ENCODE results near the gene ZNF558. TPM values are rescaled to one million over a fixed set of nuclear protein-coding genes. Genes with fewer than 3 reads are reported as not detected.

ZNF558 gene
- total and polyA plus RNA-seq, 4 donors = 11.3 to 32.7 (median 18.1) TPM

GRCh38 chr19:8877854-8878705 is 46.0 kb upstream of the ZNF558 start:
- Histone ChIP-seq H3K36me3 (ENCODE audit: control insufficient read depth in 4 of 4, insufficient read depth in 4 of 4, low read length in 4 of 4) (no peaks in the 10 kb centered on the region), H3K27ac (ENCODE audit: low read depth in 1 of 2, low read length in 1 of 2) (no peak overlapping the region), H3K4me3 (no peak overlapping the region), H3K9me3 (ENCODE audit: control insufficient read depth in 4 of 4, insufficient read depth in 3 of 4, low read length in 3 of 4) (peaks cover 0 to 18% (median 5%) of the 10 kb centered on the region in 4 donors), H3K9ac (ENCODE audit: insufficient read depth in 1 of 2, low read length in 2 of 2) (no peak overlapping the region), H3K4me1 (ENCODE audit: control insufficient read depth in 5 of 5, insufficient read depth in 5 of 5, low read length in 5 of 5) (no peaks in the 10 kb centered on the region), H3K27me3 (ENCODE audit: control insufficient read depth in 3 of 3, insufficient read depth in 3 of 3, low read length in 2 of 3) (peaks cover 0 to 2% (median 0%) of the 10 kb centered on the region in 3 donors)
- no peak for DNase-seq
- 22 to 32% methylated on average over 6 of the region's 6 CpGs for WGBS, 2 donors
- no peak for ATAC-seq (ENCODE audit: insufficient read depth, low FRiP score)
- no peak for TF ChIP-seq CTCF (IDR thresholded peaks at IDR 0.05; ENCODE audit: control extremely low read depth, extremely low read depth)

DNA sequence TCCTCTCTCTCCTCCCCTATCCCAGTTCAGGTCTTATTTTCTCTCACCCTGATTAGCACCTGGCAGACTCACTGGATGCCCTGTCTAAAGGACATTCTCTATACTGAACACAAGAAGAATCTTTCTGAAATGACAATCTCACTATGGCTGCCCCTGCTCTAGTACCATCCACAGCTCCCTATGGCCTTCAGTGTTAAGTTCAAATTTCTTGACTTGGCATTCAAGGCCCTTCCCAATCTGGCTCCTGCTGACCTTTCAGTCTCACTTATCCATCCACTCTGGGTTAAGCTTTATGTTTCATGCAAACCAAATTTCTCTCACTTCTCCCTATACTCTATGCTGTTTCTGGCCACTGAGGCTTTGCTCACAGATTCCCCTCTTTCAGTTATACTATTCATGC is 34.2 kb upstream of the ZNF558 start:
- no peak overlapping the region for H3K9ac ChIP-seq (ENCODE audit: insufficient read depth in 1 of 2, low read length in 2 of 2)
- no peaks in the 10 kb centered on the region for H3K36me3 ChIP-seq (ENCODE audit: control insufficient read depth in 4 of 4, insufficient read depth in 4 of 4, low read length in 4 of 4)
- no peaks in the 10 kb centered on the region for H3K4me1 ChIP-seq (ENCODE audit: control insufficient read depth in 5 of 5, insufficient read depth in 5 of 5, low read length in 5 of 5)
- DNase-seq (no peak), ATAC-seq (ENCODE audit: insufficient read depth, low FRiP score) (no peak)
- no peak for TF ChIP-seq CTCF (IDR thresholded peaks at IDR 0.05; ENCODE audit: control extremely low read depth, extremely low read depth)
- H3K9me3 ChIP-seq (ENCODE audit: control insufficient read depth in 4 of 4, insufficient read depth in 3 of 4, low read length in 3 of 4) = peaks cover 0 to 4% (median 0%) of the 10 kb centered on the region in 4 donors
- H3K27ac ChIP-seq (ENCODE audit: low read depth in 1 of 2, low read length in 1 of 2) = no peak overlapping the region
- H3K27me3 ChIP-seq (ENCODE audit: control insufficient read depth in 3 of 3, insufficient read depth in 3 of 3, low read length in 2 of 3) = no peaks in the 10 kb centered on the region
- no peak overlapping the region for H3K4me3 ChIP-seq

- H3K9ac ChIP-seq (ENCODE audit: insufficient read depth in 1 of 2, low read length in 2 of 2) = no peak overlapping the region
- no peaks in the 10 kb centered on the region for H3K27me3 ChIP-seq (ENCODE audit: control insufficient read depth in 3 of 3, insufficient read depth in 3 of 3, low read length in 2 of 3)
- no peak for ATAC-seq (ENCODE audit: insufficient read depth, low FRiP score)
- 77 to 88% methylated on average over 3 of the region's 3 CpGs for WGBS, 2 donors
- H3K27ac ChIP-seq (ENCODE audit: low read depth in 1 of 2, low read length in 1 of 2) = no peak overlapping the region
- no peak for DNase-seq
- H3K36me3 ChIP-seq (ENCODE audit: control insufficient read depth in 4 of 4, insufficient read depth in 4 of 4, low read length in 4 of 4) = no peaks in the 10 kb centered on the region
- H3K4me1 ChIP-seq (ENCODE audit: control insufficient read depth in 5 of 5, insufficient read depth in 5 of 5, low read length in 5 of 5) = no peaks in the 10 kb centered on the region
- H3K4me3 ChIP-seq = no peak overlapping the region
- no peaks in the 10 kb centered on the region for H3K9me3 ChIP-seq (ENCODE audit: control insufficient read depth in 4 of 4, insufficient read depth in 3 of 4, low read length in 3 of 4)
- TF ChIP-seq CTCF (IDR thresholded peaks at IDR 0.05; ENCODE audit: control extremely low read depth, extremely low read depth) = no peak
These were observed 26.2 kb upstream of the ZNF558 start for GRCh38 chr19:8858260-8858659.
